B cell (primary cell): ENCODE data around the gene RPL14.

ENCODE experiments used
- CTCF ChIP-seq: fragments of 200-600 bp; IDR thresholded peaks from one replicate; pipeline ENCODE4 v1.8.0; 2022; ENCODE audit warnings: antibody characterized with exemption, mild to moderate bottlenecking
- EZH2 ChIP-seq: IDR thresholded peaks from 2 replicates; pipeline ENCODE4 v1.6.1; 2012; ENCODE audit warnings: borderline replicate concordance, low read depth, mild to moderate bottlenecking, moderate library complexity, low read length; ENCODE audit not compliant: insufficient read depth, poor library complexity, severe bottlenecking

- TF ChIP-seq CTCF = no peak
- TF ChIP-seq EZH2 = no peak
Measured at GRCh38 chr3:40458473-40458872, 1.3 kb downstream of the RPL14 start.
